DMS153 (cell line): ENCODE measurements around the gene MAP6.
A peak's percentile ranks its signal among the peaks of the same experiment; 100 is the strongest.

Experiments used
- DNase-seq: peaks from one replicate; lab custom pipeline; 2025; lab: John Stamatoyannopoulos, UW

MAP6 gene

DNA sequence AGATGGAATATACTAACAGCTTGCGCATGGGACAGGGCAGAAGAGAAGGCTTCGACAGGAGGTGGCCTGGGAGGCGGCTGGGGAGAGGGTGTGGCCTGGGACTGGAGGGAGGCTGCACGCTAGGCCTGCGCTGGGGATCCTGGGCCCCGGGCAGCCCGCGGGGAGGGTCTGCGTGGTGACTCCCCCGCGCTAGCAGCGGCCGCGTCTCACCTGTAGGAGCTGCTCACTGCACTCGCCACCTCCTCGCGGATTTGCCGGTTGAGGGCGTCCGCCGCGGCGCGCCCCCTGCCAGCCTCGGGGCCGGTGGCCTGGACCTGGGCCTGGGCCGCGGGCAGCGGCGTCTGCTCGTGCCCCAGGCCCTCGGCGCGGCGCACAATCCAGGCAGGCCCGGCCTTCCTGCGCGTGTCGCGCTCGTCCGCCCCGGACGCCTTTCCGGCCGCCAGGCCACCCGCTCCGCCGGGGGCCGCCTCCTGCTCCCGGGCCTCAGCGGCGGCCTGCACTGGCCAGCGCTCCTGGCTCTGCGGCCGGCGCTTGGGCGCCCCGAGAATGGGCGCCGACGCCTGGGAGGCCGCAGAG is 1.5 kb downstream of the MAP6 start:
- peak; percentile 9 for DNase-seq

DNA sequence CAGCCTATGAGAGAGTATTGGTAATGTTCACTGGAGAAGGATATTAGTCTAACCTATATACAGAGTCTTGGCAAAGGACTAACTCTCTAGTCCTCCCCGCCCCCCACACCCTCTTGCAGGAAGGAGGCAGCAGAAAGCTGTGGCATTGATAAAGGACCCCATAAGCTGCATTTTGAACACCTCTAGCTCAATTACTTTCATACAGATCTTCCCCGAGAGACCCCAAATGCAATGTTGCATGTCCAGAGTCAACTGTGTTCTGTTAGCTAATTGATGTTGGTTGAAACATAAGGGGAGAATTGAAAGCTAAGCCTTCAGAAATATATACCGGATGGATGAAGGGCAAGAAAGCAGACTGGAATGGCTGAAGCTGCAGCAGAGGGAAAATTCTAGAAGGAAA is 2.8 kb downstream of the MAP6 start:
- DNase-seq = no peak

DNA sequence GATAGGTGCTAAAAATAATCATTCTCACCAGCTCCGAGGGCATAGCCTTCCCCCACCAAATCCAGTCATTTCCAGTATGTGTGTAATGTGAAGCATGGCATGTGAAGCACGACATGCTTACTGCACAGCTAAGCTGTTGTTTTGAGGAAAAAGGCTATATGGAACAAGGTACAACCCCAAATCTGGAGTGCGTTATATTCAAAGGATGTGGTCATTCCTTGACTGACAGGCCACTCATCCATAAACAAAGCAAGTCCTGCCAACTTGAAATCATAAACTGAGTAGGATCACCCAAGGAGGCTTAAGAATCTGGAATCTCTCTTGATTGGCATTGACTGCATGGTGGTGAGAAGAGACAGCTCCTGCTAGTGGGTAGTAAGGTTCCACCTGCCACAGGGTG is 3.7 kb downstream of the MAP6 start:
- DNase-seq = no peak

DNA sequence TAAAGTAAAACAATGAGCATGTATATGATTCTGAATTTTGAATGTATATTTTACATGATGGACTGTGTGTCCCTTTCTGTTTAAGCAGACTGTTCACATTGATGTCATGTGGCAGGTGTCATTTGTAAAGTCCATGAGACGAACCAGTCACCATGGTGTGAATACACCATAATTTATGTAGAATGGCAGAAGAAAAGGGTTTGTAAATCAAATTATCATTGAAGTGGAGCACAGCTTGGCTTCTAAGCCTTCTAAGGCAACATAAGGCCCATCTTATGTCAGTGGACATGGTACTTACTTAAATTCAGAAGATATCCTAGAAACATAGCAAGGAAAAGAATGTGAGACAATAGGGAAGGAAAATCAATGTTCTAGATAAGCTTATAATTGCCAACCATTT is 4.4 kb downstream of the MAP6 start:
- no peak for DNase-seq

DNA sequence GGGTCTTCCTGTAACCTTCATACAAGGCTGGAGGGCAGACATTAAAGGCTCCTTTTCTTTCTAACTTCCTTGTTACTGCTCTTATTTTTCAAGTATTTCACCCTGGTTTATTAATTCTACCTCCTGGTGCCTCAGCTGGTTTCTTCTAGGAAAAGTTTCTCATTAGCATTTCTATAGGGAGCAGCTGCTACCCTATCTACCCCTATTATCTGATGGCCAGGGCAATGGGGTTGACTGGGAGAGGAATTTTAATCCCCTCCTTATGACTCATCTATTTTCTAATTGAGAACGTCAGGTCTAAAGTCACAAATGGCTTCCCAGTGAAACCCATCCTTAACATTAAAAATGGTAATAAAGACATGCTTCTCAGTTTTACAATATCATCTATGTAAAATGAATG is 5.0 kb downstream of the MAP6 start:
- no peak for DNase-seq

DNA sequence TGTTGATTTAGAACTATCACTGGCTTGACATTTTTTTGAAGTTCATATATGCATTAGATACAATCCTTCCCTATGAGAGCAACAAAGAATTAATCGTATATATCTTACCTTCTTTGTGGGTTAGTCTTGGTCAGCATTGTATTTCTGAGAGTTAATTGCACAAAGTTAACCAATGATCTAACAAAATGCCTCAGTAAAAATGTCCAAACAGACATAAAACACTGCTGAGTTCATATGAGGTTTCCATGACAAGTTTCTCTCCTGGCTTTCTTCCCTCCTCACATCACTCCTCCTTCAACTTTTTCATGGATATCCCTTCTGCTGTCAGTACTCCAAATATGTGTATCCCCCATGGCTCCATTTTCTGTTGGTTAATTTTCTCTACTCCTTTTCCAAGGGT is 9.0 kb downstream of the MAP6 start:
- no peak for DNase-seq

DNA sequence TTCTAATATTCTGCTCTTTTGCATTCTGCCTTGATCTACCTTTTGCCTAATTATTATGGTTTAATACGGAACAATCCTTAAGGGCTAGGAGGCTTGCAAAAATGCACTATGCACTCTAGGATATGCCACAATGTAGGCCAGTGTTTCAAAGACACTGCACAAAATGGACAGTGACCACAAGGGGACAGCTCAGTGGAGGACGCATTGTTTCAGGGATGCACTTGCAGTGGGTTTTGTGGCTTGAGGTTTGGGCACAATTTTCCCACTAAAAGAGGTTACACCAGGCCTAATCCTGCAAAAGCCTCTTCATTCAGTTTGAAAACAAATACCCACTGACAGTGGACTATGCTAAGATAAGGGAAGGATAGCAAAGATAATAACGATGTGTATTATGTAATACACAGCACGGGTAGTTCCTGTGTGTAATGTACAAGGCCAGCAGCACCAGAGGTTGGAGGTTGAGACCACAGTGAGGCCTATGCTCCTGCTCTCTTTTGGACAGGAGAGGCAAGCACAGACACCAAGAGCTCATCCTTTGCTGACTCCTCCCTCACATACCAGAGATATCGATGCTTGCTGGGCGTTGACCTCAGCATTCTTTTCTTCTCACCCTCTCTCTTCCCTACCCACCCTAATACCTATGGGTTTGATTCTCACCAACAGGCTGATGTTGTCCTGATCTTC is 12.7 kb downstream of the MAP6 start:
- DNase-seq = no peak

DNA sequence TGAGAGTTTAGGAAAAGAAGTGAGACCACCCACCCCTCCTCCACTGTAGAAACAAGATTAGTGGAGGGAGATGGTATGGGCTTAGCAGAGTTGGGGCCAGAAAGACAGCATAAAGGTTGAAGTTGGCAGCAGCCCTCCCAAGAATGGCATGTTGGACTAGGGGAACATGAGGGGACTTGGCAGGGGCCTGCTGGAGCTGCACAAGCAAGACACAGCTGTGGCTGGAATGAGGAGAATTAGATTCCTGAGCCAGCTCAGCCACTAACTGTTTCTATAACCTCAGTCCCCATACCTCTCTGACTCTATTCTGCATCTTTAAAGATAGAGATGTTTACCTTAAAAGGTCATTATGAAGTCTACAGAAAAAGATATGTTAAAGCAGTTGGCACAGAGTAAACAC is 13.2 kb downstream of the MAP6 start:
- DNase-seq = no peak

DNA sequence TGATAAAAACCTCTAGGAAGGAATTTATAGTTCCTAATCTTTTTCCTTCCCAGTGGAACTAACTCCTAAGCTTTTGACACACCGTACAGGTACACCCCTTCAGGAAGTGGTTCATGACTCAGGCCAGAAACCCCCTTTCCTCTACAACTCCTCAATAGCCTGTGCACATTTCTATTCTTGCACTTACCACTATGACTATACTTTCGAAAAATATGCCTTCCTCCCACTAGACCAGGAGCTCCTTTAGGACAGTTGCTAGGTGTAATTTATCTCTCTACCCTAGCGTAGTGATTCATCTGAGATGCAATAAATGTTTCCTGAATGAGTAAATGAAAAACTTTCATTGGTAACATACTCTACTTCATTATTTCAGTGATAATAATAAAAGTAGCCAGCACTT is 14.5 kb downstream of the MAP6 start:
- DNase-seq = no peak

DNA sequence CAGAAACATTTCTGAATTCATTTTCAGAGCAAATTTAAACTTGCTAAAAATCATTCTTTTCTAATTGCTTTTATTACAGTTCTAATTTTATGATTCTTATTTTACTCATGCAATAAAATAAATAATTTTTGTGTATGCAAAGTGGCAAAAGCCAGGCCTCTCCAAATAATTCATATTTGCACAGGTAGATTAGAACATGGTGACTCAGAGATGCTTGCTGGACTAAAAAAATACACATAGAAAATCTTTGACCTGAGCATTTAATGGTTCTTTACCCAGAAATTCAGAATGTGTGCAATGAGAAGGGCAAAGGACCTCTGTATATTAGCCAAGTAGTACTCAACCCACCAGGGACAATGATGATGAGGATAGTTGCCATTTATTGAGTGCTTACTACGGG is 15.3 kb downstream of the MAP6 start:
- DNase-seq = no peak

DNA sequence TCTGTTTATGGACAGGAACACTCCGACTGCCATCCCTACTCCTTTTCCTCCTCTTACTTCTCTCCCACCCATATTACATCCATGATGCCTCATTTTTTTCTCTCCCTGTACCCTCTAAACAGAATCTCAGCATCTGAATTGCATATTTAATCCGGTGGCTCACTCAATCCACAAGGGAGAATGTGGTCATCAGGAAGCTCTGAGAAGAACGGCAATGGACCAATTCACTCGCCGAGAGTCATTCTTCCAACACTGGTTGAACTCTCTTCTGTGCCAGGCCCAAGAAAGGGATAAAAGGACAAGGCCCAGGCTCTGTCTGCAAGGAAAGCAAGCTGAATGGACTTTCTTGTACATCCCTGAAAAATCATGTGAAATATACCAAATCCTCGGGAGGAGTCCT is 15.9 kb downstream of the MAP6 start:
- DNase-seq = no peak

DNA sequence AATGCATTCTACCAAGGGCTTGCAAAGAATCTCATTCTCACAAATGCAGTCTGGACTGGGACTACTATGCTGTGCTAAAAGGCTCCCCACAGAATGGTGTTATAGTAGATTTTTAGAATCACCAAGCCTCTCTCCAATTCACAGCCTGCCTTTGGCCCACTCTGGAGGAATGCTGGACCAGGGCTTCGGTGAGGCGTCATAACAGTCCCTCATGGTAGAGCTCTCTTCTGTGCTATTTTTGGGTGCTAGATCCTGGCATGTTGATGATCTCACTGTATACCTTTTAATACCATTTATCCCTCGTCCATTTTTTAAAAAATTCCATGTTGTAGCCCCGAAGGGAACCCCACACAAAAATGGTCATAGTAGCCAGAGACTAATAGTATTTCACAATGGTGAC is 17.6 kb downstream of the MAP6 start:
- no peak for DNase-seq

DNA sequence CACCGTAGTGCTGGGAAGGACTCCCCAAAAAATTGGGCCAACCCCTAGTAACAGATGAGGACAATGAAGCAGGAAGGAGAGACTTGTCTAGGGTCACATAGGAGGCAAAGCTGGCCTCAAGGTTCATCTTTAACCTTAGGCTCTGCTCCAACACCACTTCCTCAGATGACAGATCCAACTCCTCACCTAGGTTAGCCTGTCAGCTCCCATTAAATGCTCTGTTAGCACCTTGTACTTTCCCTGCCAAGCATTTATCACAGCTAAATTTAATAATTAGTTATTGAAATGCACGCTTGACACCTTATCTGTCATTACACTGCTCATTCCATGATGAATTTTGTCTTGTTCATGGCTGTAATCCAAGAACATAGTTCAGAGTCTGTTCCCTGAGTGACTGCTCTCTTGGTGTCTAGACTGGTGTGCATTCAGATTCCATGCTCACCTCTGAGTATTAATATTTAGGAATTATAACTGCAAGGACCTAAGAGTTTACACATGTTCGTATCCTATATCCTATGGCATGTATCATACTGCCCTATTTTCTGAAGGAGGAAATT is 18.6 kb downstream of the MAP6 start:
- no peak for DNase-seq

DNA sequence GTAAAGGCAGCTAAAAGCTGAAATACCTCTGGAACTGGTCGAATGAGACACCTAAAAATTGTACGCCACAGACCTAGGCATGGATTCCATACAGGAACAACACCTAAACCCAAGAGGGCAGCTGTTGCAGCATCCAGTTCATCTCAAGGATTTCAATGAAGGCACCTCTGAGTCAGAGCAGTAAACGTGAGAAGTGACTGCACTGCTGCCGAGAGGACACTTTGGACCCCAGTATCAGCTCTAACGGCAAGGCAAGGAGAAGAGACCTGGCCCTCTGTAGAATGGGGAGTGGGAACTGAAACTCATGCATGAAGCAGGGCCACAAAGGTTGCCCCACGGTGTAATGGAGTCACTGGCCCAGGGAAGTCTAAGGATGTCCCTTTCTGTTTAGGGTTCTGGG is 23.9 kb downstream of the MAP6 start:
- DNase-seq = no peak

DNA sequence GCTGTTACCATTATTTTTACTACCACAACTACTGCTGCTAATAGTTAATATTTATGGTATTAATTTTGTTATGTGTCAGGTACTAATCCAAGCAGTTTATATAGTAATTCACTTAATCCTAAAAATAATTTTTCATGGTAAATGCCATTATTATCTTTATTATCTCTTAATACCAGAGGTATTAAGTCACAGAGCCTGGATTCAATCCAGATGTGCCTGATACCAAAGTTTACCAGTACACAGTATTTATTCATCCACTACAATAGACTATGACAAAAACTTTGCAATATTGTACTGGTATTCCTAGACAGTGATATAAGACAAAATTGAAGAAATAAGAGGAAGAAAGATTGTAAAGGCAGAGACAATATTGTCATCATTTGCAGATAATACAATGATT is 24.5 kb downstream of the MAP6 start:
- no peak for DNase-seq

DNA sequence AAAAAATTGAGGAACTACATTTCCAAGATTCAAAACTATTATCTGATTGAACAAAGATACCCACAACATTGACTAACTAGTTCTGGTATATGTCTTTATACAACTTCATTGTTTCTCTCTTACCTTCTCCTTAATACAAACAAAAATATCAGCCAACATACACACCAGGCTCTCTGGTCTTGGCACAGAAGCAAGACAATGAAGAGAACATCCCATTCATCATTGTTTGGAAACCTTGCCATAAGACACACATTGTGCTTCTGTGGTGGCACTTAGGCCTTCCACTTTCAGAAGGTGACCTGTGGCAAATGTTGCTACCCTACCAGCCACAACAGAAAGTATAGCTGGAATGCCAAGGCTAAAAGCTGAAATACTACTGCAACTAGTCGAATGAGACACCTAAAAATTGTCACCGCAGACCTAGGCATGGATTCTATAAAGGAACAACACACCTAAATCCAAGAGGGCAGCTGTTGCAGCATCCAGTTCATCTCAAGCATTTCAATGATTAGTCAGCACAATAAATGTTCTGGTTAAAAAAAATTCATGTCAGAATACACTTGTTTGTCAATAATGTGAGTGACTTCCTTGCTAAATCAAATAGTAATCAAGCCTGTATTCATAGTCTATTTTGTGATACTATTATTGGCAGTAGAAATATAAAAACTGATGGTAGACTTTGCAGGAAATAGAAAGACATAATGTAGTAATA is 26.3 kb downstream of the MAP6 start:
- DNase-seq = no peak

DNA sequence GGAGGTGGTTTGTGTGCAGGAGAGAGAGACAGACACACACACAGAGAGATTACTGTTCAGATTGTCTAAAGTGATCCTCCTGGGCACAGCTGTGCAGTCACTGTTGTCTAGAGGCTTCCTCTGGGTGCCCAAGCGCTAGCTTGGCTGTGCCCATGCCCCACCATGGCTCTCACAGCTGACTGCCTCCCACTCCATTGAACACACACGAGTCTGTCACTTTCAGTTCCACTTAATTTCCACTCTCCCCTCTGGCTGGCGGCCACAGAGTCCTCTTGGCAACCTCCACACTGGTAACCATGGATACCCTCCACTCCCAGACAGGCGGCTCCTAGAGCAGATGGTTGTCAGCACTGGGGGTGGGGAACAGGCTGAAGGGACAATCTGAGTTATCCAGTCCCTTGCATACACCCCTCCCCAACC is 29.1 kb downstream of the MAP6 start:
- DNase-seq = peak; percentile 92

DNA sequence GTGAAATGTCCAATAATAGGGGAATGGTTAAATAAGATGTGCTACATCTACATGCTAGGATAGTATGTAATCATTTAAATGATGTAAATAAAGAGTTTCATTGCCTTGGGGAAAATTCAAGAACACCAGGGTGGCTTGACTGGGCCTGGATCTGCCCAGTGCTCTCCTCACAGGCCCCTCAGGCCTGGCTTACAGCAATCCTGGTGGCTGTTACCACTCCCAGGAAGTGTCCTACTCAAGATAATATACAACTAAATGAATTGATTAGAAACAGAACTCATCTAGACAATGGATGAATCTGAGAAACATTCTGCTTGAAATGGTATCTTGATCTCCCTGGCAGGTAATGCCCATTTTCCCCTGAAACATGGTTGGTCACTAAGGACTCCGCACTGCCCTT is 30.8 kb downstream of the MAP6 start:
- DNase-seq = no peak

DNA sequence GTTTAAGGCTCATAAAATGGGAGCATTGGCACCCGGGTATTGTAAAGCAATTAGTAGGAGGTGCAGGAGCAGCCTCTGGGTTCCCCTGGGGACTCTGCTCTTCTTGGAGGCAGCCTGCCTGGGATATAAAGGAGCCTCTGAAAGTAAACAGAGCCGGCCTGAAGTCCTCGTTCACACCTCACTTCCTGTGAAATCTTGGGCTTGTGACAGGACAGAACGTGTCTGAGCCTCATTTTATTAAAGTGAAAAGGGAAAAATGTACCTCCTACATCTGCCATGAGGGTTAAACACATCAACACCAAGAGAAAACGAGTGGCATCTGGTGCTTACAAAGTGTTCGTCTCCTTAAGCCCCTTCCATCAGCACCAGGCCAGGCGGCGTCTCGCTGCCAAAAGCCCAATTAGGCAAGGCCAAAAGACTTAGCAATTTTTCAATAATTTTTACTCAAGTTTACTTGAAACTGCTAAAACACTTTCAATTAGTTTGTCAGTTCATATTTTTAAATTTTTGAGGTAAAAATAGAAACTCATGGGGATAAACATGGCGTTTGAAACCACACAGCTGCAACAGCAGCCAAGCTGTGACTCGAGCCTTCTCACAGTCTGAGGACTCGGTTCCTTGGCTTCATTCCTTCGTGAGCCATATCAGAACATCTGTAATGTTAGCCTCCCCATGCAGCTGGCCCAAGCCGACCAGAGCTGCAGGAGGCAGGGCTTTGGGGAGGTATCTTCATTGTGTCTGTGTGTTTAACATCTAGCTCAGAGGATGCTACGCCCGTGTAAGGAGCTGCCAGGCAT is 33.6 kb downstream of the MAP6 start:
- DNase-seq = no peak

DNA sequence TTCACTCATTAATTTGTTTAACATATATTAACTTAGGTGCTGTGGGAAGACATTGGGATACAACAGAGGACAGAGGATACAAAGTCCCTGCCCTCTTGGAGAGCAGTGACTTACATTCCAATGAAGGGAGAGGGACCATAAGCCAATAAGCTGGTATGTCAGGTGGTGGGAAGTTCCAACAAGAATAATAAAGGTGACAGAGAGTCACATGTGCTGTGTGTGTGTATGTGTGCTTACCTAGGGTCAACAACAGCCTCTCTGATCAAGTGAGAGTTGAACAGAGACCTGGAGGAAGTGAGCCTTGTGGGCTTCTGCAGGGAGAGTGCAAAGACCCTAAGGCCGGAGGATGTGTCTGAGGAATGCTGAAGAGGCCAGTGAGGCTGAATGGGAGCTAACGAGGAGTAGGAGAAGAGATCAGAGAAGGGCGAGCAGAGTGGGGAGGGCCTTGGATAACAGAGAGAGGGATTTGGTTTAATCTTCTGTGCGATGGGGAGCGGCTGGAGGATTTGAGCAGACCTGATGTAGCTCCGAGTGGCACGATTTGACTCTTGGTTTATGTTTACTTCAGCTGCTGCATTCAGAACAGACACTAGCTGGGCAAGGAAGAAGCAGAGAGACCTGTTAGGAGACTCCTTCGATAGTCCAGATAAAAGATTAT is 35.3 kb downstream of the MAP6 start:
- no peak for DNase-seq

DNA sequence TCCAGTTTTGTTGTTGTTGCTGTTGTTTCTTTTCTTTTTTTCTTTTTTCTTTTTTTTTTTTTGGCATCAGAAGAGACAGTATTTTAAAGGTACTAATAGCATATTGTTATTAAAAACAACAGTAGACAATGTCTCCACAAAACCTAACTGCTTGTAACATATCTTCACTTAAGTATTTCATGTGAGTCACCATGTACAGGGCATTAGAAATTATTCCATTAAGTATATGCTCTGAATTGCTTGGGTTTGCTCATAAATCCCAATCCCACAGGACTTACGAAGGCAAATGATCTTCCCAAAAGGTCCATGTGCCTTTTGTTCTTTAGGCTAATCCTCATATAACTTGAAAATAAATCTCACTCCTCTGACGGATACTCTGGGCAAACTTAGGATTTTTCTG is 35.9 kb downstream of the MAP6 start:
- no peak for DNase-seq

DNA sequence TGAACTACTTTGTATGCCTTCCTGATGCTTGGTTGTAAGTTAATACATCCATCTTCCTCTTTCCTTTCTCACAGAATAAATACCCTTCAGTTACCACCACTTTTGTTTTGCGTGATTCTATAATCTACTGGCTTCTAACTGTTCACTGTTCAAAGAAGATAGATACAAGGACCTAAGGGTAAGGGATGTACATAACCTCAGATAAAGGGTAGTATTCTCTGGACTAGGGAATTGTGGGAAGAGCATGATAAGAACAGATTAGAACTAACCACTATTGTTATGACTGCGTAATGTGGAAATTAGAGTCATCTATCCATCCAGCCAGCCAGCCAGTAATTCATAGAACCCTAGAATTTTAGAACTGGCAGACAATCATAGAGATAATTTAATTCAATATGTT is 36.4 kb downstream of the MAP6 start:
- no peak for DNase-seq
